Tibial nerve (tissue), 4 donors: ENCODE results near the gene RGL4. TPM values are rescaled to one million over a fixed set of nuclear protein-coding genes. Genes with fewer than 3 reads are reported as not detected.

ENCODE experiments used
- DNase-seq, 2 donors: peaks; one replicate each; pipeline ENCODE4 v3.0.0-alpha.2; 2019; ENCODE audit warnings: low spot score in 2 of 2
- H3K27ac ChIP-seq, 4 donors: fragments of 200-600 bp; sonication (generic) in 3 of 4; one replicate each; pipeline ENCODE4 v1.5.1; 2017 to 2019; ENCODE audit warnings: mild to moderate bottlenecking in 1 of 4
- H3K27me3 ChIP-seq, 2 donors: fragments of 200-600 bp; sonication (generic) in 1 of 2; one replicate each; pipeline versions ENCODE4 v1.5.1 to v1.6.0; 2017 to 2019
- H3K36me3 ChIP-seq, 3 donors: fragments of 200-600 bp; sonication (generic); one replicate each; pipeline ENCODE4 v1.5.1; 2018 to 2019
- H3K4me1 ChIP-seq, 4 donors: fragments of 200-600 bp; sonication (generic) in 3 of 4; one replicate each; pipeline ENCODE4 v1.5.1; 2017 to 2019
- H3K4me3 ChIP-seq, 4 donors: fragments of 200-600 bp; sonication (generic) in 3 of 4; one replicate each; pipeline ENCODE4 v1.5.1; 2017 to 2019; ENCODE audit warnings: mild to moderate bottlenecking in 1 of 4, moderate library complexity in 1 of 4
- H3K9me3 ChIP-seq, 4 donors: fragments of 200-600 bp; sonication (generic) in 3 of 4; one replicate each; pipeline ENCODE4 v1.5.1; 2017 to 2019
- CTCF ChIP-seq, 5 experiments: fragments of 200-600 bp in 3 of 5; fragments of 450-650 bp in 2 of 5; sonication (generic) in 3 of 5; IDR thresholded peaks; one replicate each; pipeline ENCODE4 v1.5.1; 2016 to 2019; ENCODE audit warnings: antibody characterized with exemption in 5 of 5, mild to moderate bottlenecking in 3 of 5, moderate library complexity in 2 of 5
- EP300 ChIP-seq, 2 donors: sonication (generic); formaldehyde crosslinking; IDR thresholded peaks; one replicate each; pipeline ENCODE4 v1.6.1; 2017; ENCODE audit warnings: antibody characterized with exemption in 2 of 2, mild to moderate bottlenecking in 1 of 2
- POLR2A ChIP-seq, 2 donors: fragments of 450-650 bp; IDR thresholded peaks; one replicate each; pipeline ENCODE4 v1.6.1; 2017; ENCODE audit warnings: antibody characterized with exemption in 2 of 2, mild to moderate bottlenecking in 2 of 2, moderate library complexity in 2 of 2
- WGBS, 2 donors: methylation state at CpG; one replicate each; pipeline ENCODE4 v1.1.5; 2018; 5-methylcytosine and 5-hydroxymethylcytosine counted together
- total RNA-seq, 4 donors: library from RNA; depleted of rRNA; stranded (reverse); fragments of >200 nt; gene quantifications; one replicate each; pipeline ENCODE4 v1.1.0, GENCODE V29; 2016

The RGL4 gene
- total RNA-seq, 4 donors from 2014 or later = not detected

GRCh38 chr22:23677701-23677995 lies 13.2 kb upstream of the RGL4 start:
- TF ChIP-seq CTCF (IDR thresholded peaks at IDR 0.05) (no peak), EP300 (IDR thresholded peaks at IDR 0.05) (no peak), POLR2A (IDR thresholded peaks at IDR 0.05) (no peak)
- Histone ChIP-seq H3K4me1 (peaks cover 0 to 5% (median 0%) of the 10 kb centered on the region in 4 donors), H3K27me3 (no peaks in the 10 kb centered on the region), H3K4me3 (no peak overlapping the region), H3K27ac (no peak overlapping the region), H3K9me3 (no peaks in the 10 kb centered on the region), H3K36me3 (peaks cover 0 to 55% (median 7%) of the 10 kb centered on the region in 3 donors)
- DNase-seq = no peak
- 88 to 89% methylated on average over 6 of the region's 6 CpGs for WGBS, 2 donors

- WGBS, 2 donors = 82 to 84% methylated on average over 6 of the region's 6 CpGs
- Histone ChIP-seq H3K27me3 (no peaks in the 10 kb centered on the region), H3K4me3 (no peak overlapping the region), H3K27ac (no peak overlapping the region), H3K9me3 (no peaks in the 10 kb centered on the region), H3K36me3 (peaks cover 0 to 59% (median 10%) of the 10 kb centered on the region in 3 donors), H3K4me1 (peaks cover 0 to 5% (median 0%) of the 10 kb centered on the region in 4 donors)
- no peak for TF ChIP-seq CTCF (IDR thresholded peaks at IDR 0.05)
- TF ChIP-seq POLR2A (IDR thresholded peaks at IDR 0.05) = no peak
- TF ChIP-seq EP300 (IDR thresholded peaks at IDR 0.05) = no peak
- DNase-seq = no peak
Observed at GRCh38 chr22:23678133-23678532, 12.7 kb upstream of the RGL4 start.

- peak in 1 of 2 donors; percentile 2 for DNase-seq
- 95 to 97% methylated on average over 4 to 5 of the region's 5 CpGs for WGBS, 2 donors
- H3K4me3 ChIP-seq = no peak overlapping the region
- peaks cover 0 to 51% (median 10%) of the 10 kb centered on the region in 3 donors for H3K36me3 ChIP-seq
- H3K4me1 ChIP-seq = peaks cover 0 to 11% (median 0%) of the 10 kb centered on the region in 4 donors
- TF ChIP-seq CTCF (IDR thresholded peaks at IDR 0.05) = no peak
- TF ChIP-seq POLR2A (IDR thresholded peaks at IDR 0.05) = no peak
- TF ChIP-seq EP300 (IDR thresholded peaks at IDR 0.05) = no peak
- H3K9me3 ChIP-seq = no peaks in the 10 kb centered on the region
- no peaks in the 10 kb centered on the region for H3K27me3 ChIP-seq
- no peak overlapping the region for H3K27ac ChIP-seq
Observed at GRCh38 chr22:23681026-23681809, 9.6 kb upstream of the RGL4 start.

- TF ChIP-seq POLR2A (IDR thresholded peaks at IDR 0.05) (no peak), CTCF (IDR thresholded peaks at IDR 0.05) (no peak), EP300 (IDR thresholded peaks at IDR 0.05) (no peak)
- Histone ChIP-seq H3K27me3 (no peaks in the 10 kb centered on the region), H3K4me3 (no peak overlapping the region), H3K36me3 (peaks cover 0 to 47% (median 10%) of the 10 kb centered on the region in 3 donors), H3K27ac (no peak overlapping the region), H3K9me3 (no peaks in the 10 kb centered on the region), H3K4me1 (peaks cover 0 to 8% (median 0%) of the 10 kb centered on the region in 4 donors)
- WGBS, 2 donors = 47 to 48% methylated on average over 5 of the region's 5 CpGs
- DNase-seq = no peak
Observed at GRCh38 chr22:23682077-23682476, 8.7 kb upstream of the RGL4 start.

- WGBS, 2 donors = 54 to 74% methylated on average over 4 of the region's 4 CpGs
- DNase-seq = no peak
Observed at GRCh38 chr22:23682827-23683355, 7.9 kb upstream of the RGL4 start.

More at GRCh38 chr22:23682827-23683355, 7.9 kb upstream of the RGL4 start:
- H3K27ac ChIP-seq = no peak overlapping the region
- H3K4me1 ChIP-seq = peaks cover 0 to 8% (median 0%) of the 10 kb centered on the region in 4 donors
- peaks cover 0 to 38% (median 10%) of the 10 kb centered on the region in 3 donors for H3K36me3 ChIP-seq
- TF ChIP-seq CTCF (IDR thresholded peaks at IDR 0.05) (no peak), POLR2A (IDR thresholded peaks at IDR 0.05) (no peak), EP300 (IDR thresholded peaks at IDR 0.05) (no peak)
- H3K27me3 ChIP-seq = no peaks in the 10 kb centered on the region
- no peaks in the 10 kb centered on the region for H3K9me3 ChIP-seq
- no peak overlapping the region for H3K4me3 ChIP-seq
